Esophagus muscularis mucosa (tissue), 4 donors: Measurements from ENCODE around the gene ASB2.

Source experiments
- EP300 ChIP-seq: sonication (generic); formaldehyde crosslinking; IDR thresholded peaks from one replicate; pipeline ENCODE4 v1.6.1; 2017; ENCODE audit warnings: antibody characterized with exemption
- POLR2A ChIP-seq: fragments of 450-650 bp; IDR thresholded peaks from one replicate; pipeline ENCODE4 v1.6.1; 2017; ENCODE audit warnings: antibody characterized with exemption, moderate library complexity, mild to moderate bottlenecking, low read depth
- POLR2AphosphoS5 ChIP-seq, 2 donors: sonication (generic); formaldehyde crosslinking; IDR thresholded peaks; one replicate each; pipeline ENCODE4 v1.6.1; 2017; ENCODE audit warnings: antibody characterized with exemption in 2 of 2
- TF ChIP-seq, protein P1 (sequence below), 3 experiments: fragments of 200-600 bp in 2 of 3; fragments of 450-650 bp in 1 of 3; sonication (generic) in 2 of 3; IDR thresholded peaks; one replicate each; pipeline ENCODE4 v1.5.1; 2017 to 2019; ENCODE audit warnings: antibody characterized with exemption in 3 of 3, mild to moderate bottlenecking in 2 of 3, moderate library complexity in 1 of 3

DNA sequence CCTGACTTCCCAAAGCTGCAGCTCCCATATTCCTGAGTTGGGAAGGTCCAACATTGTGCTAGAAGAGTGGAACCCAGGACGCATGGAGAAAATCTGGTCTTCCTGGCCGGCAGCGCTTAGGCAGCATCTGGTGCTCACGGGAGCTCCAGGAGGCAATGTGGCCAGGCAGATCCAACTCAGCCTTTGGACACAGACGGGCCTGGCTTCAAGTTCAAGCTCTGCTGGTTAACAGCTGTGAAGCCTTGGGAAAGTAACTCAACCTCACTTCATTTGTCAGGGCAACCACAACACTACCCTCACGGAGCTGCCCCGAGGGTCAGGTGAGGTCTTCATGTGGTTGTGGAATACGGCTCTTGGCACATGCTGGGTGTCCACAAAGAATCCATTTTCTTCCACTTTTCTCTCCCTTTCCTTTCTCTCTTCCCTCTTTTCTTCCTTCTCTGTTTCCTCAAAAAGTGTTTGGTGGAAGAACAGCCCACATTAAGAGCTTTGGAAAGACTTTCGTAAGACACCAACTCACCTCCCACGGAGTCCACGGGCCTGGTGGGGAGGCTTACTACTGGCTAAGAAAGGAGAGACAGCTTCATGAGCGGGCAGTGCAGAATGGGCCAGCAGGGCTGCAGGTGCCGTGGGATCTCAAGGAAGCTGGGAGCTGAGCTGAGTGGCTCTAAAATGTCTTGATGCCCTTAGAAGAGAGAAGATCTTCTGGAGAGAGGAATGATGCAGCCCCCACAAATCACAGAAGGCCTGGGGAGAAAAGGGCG is 51.6 kb downstream of the ASB2 start:
- TF ChIP-seq, protein P1, sequence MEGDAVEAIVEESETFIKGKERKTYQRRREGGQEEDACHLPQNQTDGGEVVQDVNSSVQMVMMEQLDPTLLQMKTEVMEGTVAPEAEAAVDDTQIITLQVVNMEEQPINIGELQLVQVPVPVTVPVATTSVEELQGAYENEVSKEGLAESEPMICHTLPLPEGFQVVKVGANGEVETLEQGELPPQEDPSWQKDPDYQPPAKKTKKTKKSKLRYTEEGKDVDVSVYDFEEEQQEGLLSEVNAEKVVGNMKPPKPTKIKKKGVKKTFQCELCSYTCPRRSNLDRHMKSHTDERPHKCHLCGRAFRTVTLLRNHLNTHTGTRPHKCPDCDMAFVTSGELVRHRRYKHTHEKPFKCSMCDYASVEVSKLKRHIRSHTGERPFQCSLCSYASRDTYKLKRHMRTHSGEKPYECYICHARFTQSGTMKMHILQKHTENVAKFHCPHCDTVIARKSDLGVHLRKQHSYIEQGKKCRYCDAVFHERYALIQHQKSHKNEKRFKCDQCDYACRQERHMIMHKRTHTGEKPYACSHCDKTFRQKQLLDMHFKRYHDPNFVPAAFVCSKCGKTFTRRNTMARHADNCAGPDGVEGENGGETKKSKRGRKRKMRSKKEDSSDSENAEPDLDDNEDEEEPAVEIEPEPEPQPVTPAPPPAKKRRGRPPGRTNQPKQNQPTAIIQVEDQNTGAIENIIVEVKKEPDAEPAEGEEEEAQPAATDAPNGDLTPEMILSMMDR (IDR thresholded peaks at IDR 0.05): no peak
- no peak for TF ChIP-seq POLR2A
- no peak for TF ChIP-seq POLR2AphosphoS5 (IDR thresholded peaks at IDR 0.05)
- TF ChIP-seq EP300: no peak
